ENCODE measurements around the gene ULK4. TPM values are rescaled to one million over a fixed set of nuclear protein-coding genes. Genes with fewer than 3 reads are reported as not detected.

The ULK4 gene
- total and polyA plus RNA-seq, 2 of the 8 experiments (the other 6 are each of a cell fraction or from before 2014, with no cell fraction given), result 3.0 to 10.8 TPM

DNA sequence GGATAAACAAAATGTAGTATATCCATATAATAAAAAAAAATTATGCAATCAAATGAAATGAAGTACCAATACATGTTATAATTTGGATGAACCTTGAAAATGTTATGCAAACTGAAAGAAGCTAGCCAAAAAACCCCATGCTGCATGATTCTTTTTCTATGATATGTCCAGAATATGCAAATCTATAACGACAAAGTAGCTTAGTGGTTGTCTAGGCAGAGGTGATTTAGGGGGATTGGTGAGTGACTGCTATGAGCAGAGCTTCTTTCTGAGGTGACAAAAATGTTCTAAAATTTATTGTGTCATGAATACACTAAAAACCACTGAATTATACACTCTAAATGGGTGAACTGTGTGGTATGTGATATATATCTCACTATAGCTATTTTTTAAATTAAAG is 438.0 kb downstream of the ULK4 start (continued):
- TF ChIP-seq, protein P1, sequence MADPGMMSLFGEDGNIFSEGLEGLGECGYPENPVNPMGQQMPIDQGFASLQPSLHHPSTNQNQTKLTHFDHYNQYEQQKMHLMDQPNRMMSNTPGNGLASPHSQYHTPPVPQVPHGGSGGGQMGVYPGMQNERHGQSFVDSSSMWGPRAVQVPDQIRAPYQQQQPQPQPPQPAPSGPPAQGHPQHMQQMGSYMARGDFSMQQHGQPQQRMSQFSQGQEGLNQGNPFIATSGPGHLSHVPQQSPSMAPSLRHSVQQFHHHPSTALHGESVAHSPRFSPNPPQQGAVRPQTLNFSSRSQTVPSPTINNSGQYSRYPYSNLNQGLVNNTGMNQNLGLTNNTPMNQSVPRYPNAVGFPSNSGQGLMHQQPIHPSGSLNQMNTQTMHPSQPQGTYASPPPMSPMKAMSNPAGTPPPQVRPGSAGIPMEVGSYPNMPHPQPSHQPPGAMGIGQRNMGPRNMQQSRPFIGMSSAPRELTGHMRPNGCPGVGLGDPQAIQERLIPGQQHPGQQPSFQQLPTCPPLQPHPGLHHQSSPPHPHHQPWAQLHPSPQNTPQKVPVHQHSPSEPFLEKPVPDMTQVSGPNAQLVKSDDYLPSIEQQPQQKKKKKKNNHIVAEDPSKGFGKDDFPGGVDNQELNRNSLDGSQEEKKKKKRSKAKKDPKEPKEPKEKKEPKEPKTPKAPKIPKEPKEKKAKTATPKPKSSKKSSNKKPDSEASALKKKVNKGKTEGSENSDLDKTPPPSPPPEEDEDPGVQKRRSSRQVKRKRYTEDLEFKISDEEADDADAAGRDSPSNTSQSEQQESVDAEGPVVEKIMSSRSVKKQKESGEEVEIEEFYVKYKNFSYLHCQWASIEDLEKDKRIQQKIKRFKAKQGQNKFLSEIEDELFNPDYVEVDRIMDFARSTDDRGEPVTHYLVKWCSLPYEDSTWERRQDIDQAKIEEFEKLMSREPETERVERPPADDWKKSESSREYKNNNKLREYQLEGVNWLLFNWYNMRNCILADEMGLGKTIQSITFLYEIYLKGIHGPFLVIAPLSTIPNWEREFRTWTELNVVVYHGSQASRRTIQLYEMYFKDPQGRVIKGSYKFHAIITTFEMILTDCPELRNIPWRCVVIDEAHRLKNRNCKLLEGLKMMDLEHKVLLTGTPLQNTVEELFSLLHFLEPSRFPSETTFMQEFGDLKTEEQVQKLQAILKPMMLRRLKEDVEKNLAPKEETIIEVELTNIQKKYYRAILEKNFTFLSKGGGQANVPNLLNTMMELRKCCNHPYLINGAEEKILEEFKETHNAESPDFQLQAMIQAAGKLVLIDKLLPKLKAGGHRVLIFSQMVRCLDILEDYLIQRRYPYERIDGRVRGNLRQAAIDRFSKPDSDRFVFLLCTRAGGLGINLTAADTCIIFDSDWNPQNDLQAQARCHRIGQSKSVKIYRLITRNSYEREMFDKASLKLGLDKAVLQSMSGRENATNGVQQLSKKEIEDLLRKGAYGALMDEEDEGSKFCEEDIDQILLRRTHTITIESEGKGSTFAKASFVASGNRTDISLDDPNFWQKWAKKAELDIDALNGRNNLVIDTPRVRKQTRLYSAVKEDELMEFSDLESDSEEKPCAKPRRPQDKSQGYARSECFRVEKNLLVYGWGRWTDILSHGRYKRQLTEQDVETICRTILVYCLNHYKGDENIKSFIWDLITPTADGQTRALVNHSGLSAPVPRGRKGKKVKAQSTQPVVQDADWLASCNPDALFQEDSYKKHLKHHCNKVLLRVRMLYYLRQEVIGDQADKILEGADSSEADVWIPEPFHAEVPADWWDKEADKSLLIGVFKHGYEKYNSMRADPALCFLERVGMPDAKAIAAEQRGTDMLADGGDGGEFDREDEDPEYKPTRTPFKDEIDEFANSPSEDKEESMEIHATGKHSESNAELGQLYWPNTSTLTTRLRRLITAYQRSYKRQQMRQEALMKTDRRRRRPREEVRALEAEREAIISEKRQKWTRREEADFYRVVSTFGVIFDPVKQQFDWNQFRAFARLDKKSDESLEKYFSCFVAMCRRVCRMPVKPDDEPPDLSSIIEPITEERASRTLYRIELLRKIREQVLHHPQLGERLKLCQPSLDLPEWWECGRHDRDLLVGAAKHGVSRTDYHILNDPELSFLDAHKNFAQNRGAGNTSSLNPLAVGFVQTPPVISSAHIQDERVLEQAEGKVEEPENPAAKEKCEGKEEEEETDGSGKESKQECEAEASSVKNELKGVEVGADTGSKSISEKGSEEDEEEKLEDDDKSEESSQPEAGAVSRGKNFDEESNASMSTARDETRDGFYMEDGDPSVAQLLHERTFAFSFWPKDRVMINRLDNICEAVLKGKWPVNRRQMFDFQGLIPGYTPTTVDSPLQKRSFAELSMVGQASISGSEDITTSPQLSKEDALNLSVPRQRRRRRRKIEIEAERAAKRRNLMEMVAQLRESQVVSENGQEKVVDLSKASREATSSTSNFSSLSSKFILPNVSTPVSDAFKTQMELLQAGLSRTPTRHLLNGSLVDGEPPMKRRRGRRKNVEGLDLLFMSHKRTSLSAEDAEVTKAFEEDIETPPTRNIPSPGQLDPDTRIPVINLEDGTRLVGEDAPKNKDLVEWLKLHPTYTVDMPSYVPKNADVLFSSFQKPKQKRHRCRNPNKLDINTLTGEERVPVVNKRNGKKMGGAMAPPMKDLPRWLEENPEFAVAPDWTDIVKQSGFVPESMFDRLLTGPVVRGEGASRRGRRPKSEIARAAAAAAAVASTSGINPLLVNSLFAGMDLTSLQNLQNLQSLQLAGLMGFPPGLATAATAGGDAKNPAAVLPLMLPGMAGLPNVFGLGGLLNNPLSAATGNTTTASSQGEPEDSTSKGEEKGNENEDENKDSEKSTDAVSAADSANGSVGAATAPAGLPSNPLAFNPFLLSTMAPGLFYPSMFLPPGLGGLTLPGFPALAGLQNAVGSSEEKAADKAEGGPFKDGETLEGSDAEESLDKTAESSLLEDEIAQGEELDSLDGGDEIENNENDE (IDR thresholded peaks at IDR 0.05; ENCODE audit: insufficient replicate concordance, low read length), result no peak
- TF ChIP-seq SIX5 (IDR thresholded peaks at IDR 0.05; ENCODE audit: low read depth, low read length), result no peak

Measured in H1 (cell line).